GM23248 (cell line): ENCODE measurements around the gene CENPA. TPM values are rescaled to one million over a fixed set of nuclear protein-coding genes. Genes with fewer than 3 reads are reported as not detected.

ENCODE experiments used
- DNase-seq: peaks from one replicate; pipeline ENCODE4 v3.0.0-alpha.2; 2015
- H2AFZ ChIP-seq: fragments of 200-600 bp; sonication (generic); 2 replicates; pipeline ENCODE4 v1.6.1; 2016; ENCODE audit warnings: antibody characterized with exemption
- H3F3A ChIP-seq: fragments of 200-600 bp; sonication (generic); 2 replicates; pipeline ENCODE4 v1.6.1; 2016; ENCODE audit warnings: mild to moderate bottlenecking, antibody characterized with exemption, mixed run types; ENCODE audit not compliant: insufficient read depth
- H3K27ac ChIP-seq: fragments of 200-600 bp; sonication (generic); 2 replicates; pipeline ENCODE4 v1.5.1; 2016; ENCODE audit warnings: mild to moderate bottlenecking
- H3K27me3 ChIP-seq: fragments of 200-600 bp; sonication (generic); replicated peaks from 2 replicates; pipeline ENCODE4 v1.6.1; 2016; ENCODE audit warnings: mild to moderate bottlenecking; ENCODE audit not compliant: insufficient read depth
- H3K36me3 ChIP-seq: fragments of 200-600 bp; sonication (generic); 2 replicates; pipeline ENCODE4 v1.6.1; 2016; ENCODE audit warnings: low read depth, mild to moderate bottlenecking
- H3K4me1 ChIP-seq: fragments of 200-600 bp; sonication (generic); 2 replicates; pipeline ENCODE4 v1.6.1; 2016; ENCODE audit warnings: mild to moderate bottlenecking; ENCODE audit not compliant: insufficient read depth
- H3K4me2 ChIP-seq: fragments of 200-600 bp; sonication (generic); one replicate; pipeline ENCODE4 v1.6.1; 2016; ENCODE audit warnings: mild to moderate bottlenecking; ENCODE audit not compliant: unreplicated experiment
- H3K4me3 ChIP-seq: fragments of 200-600 bp; sonication (generic); 2 replicates; pipeline ENCODE4 v1.5.1; 2016; ENCODE audit warnings: mild to moderate bottlenecking
- H3K79me2 ChIP-seq: fragments of 200-600 bp; sonication (generic); 2 replicates; pipeline ENCODE4 v1.6.1; 2016; ENCODE audit warnings: mild to moderate bottlenecking; ENCODE audit not compliant: insufficient read depth
- H3K9ac ChIP-seq: fragments of 200-600 bp; sonication (generic); 2 replicates; pipeline ENCODE4 v1.6.1; 2016; ENCODE audit warnings: mild to moderate bottlenecking
- H3K9me2 ChIP-seq: fragments of 200-600 bp; sonication (generic); 2 replicates; pipeline ENCODE4 v1.6.1; 2016; ENCODE audit warnings: mixed run types, mild to moderate bottlenecking, moderate library complexity; ENCODE audit not compliant: insufficient read depth
- H3K9me3 ChIP-seq: fragments of 200-600 bp; sonication (generic); one replicate; pipeline ENCODE4 v1.6.1; 2017; ENCODE audit warnings: low read depth
- H4K20me1 ChIP-seq: fragments of 200-600 bp; sonication (generic); 2 replicates; pipeline ENCODE4 v1.6.0; 2016; ENCODE audit not compliant: insufficient read depth
- EZH2 ChIP-seq: fragments of 200-600 bp; sonication (generic); IDR thresholded peaks from 2 replicates; pipeline ENCODE4 v1.6.1; 2018; ENCODE audit warnings: antibody characterized with exemption, mild to moderate bottlenecking; ENCODE audit not compliant: insufficient read depth, poor library complexity, severe bottlenecking
- EZH2phosphoT487 ChIP-seq: fragments of 200-600 bp; sonication (generic); IDR thresholded peaks from 2 replicates; pipeline ENCODE4 v1.6.1; 2018; ENCODE audit warnings: antibody characterized with exemption, moderate library complexity, mild to moderate bottlenecking, low read depth; ENCODE audit not compliant: insufficient read depth
- WGBS, 2 experiments: methylation state at CpG; one replicate each; pipeline ENCODE4 v1.1.6; 2015 to 2017; ENCODE audit warnings: low lambda C conversion rate in 2 of 2, low coverage in 1 of 2; ENCODE audit errors: missing lambda C conversion rate in 2 of 2; 5-methylcytosine and 5-hydroxymethylcytosine counted together
- in situ Hi-C: fragments of 300-500 bp; cut with MboI; formaldehyde crosslinking; loops from 2 replicates; pipeline ENCODE4 v1.15.0; 2020
- polyA plus RNA-seq: library from polyadenylated mRNA; unstranded; fragments of >200 nt; fragmentation: Nextera tagmentation; extraction: Ambion mirVana; gene quantifications from 2 replicates; pipeline ENCODE4 v1.2.1, GENCODE V29; 2016
- total RNA-seq: library from RNA; depleted of rRNA; stranded (reverse); fragments of >200 nt; shearing (Covaris generic); gene quantifications from 2 replicates; pipeline ENCODE4 v1.2.3, GENCODE V29; 2014

CENPA gene
- total and polyA plus RNA-seq, 2 experiments from 2014 or later: 8.1 to 12.1 TPM

- DNase-seq: no peak
- 76 to 85% methylated on average over 5 of the region's 5 CpGs for WGBS, 2 experiments
- Histone ChIP-seq H3K4me2 (no peak overlapping the region), H4K20me1 (no peaks in the 10 kb centered on the region), H3K9me3 (no peaks in the 10 kb centered on the region), H3F3A (peaks cover 8% of the 10 kb centered on the region), H3K9me2 (no peaks in the 10 kb centered on the region), H3K27ac (no peak overlapping the region), H2AFZ (no peak overlapping the region), H3K4me3 (no peak overlapping the region), H3K36me3 (no peaks in the 10 kb centered on the region), H3K79me2 (peaks cover 90% of the 10 kb centered on the region), H3K4me1 (peaks cover 33% of the 10 kb centered on the region), H3K27me3 (no peaks in the 10 kb centered on the region), H3K9ac (peak overlapping the region; percentile 1; the same call in 1 of the 2 replicates)
- no peak for TF ChIP-seq EZH2
- no peak for TF ChIP-seq EZH2phosphoT487
- in situ Hi-C loops: no loop called here
These were observed 18.7 kb upstream of the CENPA start for GRCh38 chr2:26767129-26767528.

DNA sequence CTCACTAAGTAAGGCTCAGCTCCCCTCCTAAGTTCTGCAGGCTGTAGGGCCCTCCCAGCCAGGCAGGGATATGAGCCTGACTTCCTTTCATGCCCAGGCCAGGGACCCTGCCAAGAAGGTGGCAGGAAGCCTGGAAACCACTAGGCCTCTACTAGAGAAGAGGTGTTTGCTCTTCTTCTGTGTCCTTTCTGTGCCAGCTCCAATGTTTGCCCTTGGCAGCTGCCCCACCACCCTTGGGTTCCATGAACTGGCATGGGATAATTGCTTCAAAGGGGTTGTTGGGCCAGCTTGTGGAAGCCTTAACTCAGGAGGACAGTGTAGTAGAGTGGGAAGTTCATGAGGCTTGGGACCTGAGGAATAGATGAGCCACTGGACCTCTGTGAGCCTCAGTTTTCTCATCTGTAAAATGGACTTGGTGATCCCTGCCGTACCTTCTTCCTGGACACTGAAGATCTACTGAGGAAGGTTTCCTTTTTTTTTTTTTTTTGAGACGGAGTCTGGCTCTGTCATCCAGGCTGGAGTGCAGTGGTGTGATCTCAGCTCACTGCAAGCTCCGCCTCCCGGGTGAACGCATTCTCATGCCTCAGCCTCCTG lies 17.9 kb upstream of the CENPA start:
- DNase-seq: no peak
- 96% methylated on average over 5 of the region's 5 CpGs for WGBS, 2 experiments
- in situ Hi-C loops: no loop called here

GRCh38 chr2:26768759-26769088 lies 17.1 kb upstream of the CENPA start:
- H3K9ac ChIP-seq: no peak overlapping the region
- no peaks in the 10 kb centered on the region for H3K27me3 ChIP-seq
- peak overlapping the region; percentile 33 for H3K27ac ChIP-seq
- H3K79me2 ChIP-seq: peaks cover 97% of the 10 kb centered on the region
- H3K9me2 ChIP-seq: no peaks in the 10 kb centered on the region
- peaks cover 5% of the 10 kb centered on the region; the same call in 1 of the 2 replicates for H4K20me1 ChIP-seq
- no peak for DNase-seq
- no peak for TF ChIP-seq EZH2phosphoT487
- no peak for TF ChIP-seq EZH2
- in situ Hi-C loops: no loop called here
- no peak overlapping the region for H3K4me3 ChIP-seq
- H3K9me3 ChIP-seq: no peaks in the 10 kb centered on the region
- no peak overlapping the region for H3K4me2 ChIP-seq
- H3F3A ChIP-seq: peaks cover 11% of the 10 kb centered on the region
- no peaks in the 10 kb centered on the region for H3K36me3 ChIP-seq
- 100% methylated on average over 3 of the region's 3 CpGs for WGBS, 2 experiments
- H2AFZ ChIP-seq: no peak overlapping the region
- H3K4me1 ChIP-seq: peaks cover 40% of the 10 kb centered on the region

More for the DNA sequence above, 17.9 kb upstream of the CENPA start:
- no peaks in the 10 kb centered on the region for H3K9me3 ChIP-seq
- H4K20me1 ChIP-seq: peaks cover under 1% of the 10 kb centered on the region; the same call in 1 of the 2 replicates
- H3K27ac ChIP-seq: no peak overlapping the region
- H3K4me2 ChIP-seq: no peak overlapping the region
- peaks cover 42% of the 10 kb centered on the region for H3K4me1 ChIP-seq
- no peak overlapping the region for H3K9ac ChIP-seq
- H3K79me2 ChIP-seq: peaks cover 97% of the 10 kb centered on the region
- TF ChIP-seq EZH2 (no peak), EZH2phosphoT487 (no peak)
- no peaks in the 10 kb centered on the region for H3K36me3 ChIP-seq
- H3K27me3 ChIP-seq: no peaks in the 10 kb centered on the region
- no peak overlapping the region for H3K4me3 ChIP-seq
- H2AFZ ChIP-seq: no peak overlapping the region
- H3K9me2 ChIP-seq: no peaks in the 10 kb centered on the region
- peaks cover 11% of the 10 kb centered on the region for H3F3A ChIP-seq

DNA sequence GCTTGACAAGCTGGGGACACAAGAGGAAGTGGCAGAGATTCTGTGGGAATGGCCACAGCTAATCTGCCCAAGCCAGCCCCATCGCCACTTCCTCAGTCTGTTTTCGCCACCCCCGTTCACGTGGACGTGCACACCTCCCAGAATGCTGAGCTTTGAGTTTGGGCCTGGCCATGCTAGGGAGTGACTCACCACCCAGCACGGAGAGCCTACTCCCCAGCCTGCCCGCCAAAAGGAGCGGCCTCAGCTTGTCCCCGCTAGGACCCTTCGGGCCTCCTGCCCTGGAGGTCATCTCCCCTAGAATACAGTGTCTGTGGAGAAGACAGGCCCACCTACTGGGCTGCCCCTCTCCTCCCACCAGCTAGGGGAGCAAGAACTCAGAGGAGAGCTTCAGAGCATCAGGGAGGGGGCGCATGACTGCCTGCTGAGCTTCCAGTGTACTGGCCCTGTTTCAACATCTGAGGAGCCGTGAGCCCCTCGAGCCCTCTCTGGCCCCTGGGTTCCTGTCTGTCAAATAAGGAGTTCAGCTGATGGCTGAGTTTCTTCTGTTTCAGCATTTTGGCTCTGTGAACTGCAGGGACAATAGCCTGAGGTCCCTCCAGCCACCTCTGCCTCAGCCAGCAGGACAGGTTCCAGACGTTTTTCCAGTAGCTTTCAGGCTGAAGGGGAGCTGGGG lies 16.6 kb upstream of the CENPA start:
- H3K79me2 ChIP-seq: peaks cover 99% of the 10 kb centered on the region
- no peak overlapping the region for H3K9ac ChIP-seq
- H4K20me1 ChIP-seq: peaks cover 5% of the 10 kb centered on the region; the same call in 1 of the 2 replicates
- no peaks in the 10 kb centered on the region for H3K36me3 ChIP-seq
- H2AFZ ChIP-seq: no peak overlapping the region
- peak overlapping the region; percentile 21 for H3K4me2 ChIP-seq
- H3K27me3 ChIP-seq: no peaks in the 10 kb centered on the region
- in situ Hi-C loops: no loop called here
- WGBS, 2 experiments: 17 to 22% methylated on average over 14 of the region's 14 CpGs
- no peaks in the 10 kb centered on the region for H3K9me2 ChIP-seq
- no peaks in the 10 kb centered on the region for H3K9me3 ChIP-seq
- TF ChIP-seq EZH2phosphoT487: no peak
- TF ChIP-seq EZH2: no peak
- H3F3A ChIP-seq: peaks cover 11% of the 10 kb centered on the region
- peak overlapping the region; percentile 33 for H3K27ac ChIP-seq
- H3K4me1 ChIP-seq: peaks cover 39% of the 10 kb centered on the region
- no peak overlapping the region for H3K4me3 ChIP-seq
- DNase-seq: peak; percentile 88
